GM21737 (cell line): ENCODE measurements around the gene MS4A15.
"Not testable (repeated sequence)": the region's sequence is repeated elsewhere in the genome, so short reads cannot be mapped to it uniquely, and the experiment has no call there.

ENCODE experiments used
- ATAC-seq: cut with Tn5 transposase; IDR thresholded peaks from one replicate; pipeline ENCODE4 v1.9.1; 2021; ENCODE audit warnings: mild to moderate bottlenecking, moderate library complexity; ENCODE audit not compliant: unreplicated experiment

Gene MS4A15

DNA sequence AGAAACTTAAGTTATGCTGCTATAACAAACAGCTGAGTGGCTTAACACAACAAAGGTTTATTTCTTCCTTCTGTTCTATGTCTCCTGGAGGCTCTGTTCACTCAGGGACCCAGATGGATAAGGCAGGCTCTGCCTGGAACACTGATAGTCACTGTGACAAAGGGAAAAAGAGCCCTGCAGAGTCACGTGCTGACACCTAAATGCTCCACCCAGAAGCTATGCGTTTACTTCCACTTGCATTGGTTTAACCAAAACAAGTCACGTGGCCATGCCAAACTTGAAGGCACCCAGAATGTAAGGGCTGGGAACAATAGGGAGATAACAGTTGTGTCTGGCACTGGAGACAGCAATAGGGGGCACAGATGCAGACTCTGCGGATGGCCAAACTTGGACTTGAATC, 3.4 kb upstream of the MS4A15 start:
- no peak for ATAC-seq

DNA sequence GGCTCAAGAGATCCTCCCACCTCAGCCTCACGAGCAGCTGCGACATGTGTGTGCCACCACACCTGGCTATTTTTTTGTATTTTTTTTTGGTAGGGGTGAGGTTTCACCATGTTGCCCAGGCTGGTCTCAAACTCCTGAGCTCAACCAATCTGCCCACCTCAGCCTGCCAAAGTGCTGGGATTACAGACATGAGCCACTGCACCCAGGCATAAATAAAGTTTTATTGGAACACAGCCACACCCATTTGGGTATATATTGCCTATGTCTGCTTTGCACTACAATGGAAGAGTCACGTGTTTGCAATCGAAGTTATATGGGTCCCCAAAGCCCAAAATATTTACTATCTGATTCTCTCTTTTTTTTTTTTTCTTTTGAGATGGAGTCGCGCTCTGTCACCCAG, 1.8 kb upstream of the MS4A15 start:
- no peak for ATAC-seq

DNA sequence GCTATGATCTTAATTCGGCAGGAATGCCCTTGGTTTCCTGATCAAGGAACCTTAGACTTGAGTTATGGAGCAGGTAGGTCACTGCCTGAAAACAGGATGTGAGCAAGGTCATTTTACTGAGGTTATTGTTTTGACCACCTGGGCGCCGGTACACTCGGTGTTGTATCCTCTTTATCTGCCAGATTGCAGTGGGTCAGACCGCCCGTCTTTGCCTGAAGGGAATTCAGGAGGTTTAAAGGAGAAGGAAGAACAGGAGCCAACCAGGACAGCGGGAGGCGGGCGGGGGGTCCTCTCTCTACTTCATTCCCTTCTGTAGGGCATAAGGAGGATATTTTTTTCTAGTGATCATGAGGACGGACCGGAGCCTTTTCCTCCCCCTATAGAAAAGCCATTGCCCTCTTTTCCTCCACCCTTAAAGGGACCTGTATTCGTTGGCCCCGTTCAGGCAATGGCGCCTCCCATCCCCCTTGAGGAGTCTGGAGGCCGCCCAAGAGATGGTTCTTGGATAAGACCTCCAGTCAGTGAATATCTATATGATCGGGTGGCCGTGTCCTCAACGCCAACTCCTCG, 649 bp downstream of the MS4A15 start:
- ATAC-seq, result no peak

DNA sequence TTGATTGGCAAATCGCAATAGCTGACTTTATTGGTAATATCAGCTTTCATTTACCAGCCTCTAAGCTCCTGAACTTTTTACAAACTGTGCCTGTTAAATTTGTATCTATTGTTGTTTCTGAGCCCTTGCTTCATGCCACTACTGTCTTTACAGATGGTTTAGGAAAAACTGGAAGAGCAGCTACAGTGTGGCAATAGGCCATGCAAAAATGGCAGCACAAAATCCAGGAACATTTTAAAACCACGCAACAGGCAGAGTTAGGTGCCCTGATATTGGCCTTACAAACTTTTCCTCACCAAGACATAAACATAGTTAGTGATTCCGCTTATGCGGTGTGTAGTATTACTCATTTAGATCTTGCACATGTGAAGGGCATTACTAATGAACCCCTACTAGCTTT, 2.0 kb downstream of the MS4A15 start:
- ATAC-seq, result not testable (repeated sequence)

DNA sequence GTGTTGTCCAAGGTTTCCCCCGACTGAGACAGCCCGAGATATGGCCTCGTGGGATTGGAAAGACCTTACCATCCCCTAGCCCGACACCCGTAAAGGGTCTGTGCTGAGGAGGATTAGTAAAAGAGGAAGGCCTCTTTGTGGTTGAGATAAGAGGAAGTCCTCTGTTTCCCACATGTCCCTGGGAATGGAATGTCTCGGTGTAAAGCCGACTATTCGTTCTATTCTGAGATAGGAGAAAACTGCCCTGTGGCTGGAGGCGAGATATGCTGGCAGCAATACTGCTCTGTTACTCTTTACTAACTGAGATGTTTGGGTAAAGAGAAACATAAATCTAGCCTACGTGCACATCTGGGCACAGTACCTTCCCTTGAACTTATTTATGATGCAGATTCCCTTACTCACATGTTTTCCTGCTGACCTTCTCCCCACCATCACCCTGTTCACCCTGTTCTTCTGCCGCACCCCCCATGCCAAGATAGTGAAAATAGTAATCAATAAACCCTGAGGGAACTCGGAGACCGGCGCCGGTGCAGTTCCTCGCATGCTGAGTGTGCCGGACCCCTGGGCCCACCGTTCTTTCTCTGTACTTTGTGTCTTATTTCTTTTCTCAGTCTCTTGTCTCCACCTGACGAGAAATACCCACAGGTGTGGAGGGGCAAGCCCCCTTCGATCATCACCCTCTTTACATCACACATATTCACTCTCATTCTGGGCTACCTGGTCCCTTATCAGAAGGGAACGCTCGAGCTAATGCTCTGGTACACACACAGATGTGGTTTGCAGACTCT, 3.0 kb downstream of the MS4A15 start:
- not testable (repeated sequence) for ATAC-seq

DNA sequence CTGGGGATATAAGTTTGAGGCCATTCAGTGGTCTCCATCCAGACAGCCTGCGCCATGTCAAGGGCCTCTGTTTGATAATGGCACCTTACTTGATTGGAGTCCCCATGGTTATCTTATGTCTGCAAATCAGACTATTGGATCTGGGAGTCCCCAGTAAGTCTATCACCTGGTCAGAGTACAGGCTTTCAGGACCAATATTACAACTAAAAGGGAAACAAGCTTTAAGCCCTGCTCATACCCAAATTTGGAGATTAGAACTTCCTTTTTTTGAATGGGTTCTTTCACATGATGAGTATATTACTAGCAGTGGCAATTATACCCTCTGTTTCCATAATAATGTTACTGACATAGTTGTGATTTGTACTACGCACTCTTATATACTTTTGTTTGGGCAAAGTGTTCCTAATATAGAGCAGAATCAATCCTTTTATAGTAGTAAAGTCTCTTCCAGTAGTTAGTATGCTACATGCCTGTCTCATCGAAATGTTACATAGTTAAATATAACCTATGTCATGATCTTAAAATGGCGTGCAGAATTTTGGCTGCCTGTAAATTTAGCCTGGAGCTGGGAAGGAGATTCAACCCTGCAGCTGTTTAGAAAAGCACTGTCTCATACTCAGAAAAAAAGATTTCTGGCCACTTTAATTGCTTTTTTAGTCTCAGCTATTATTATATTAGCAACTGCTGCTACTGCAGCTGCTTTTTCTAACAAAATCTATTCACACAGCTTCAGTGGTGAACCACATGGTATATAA, 4.9 kb downstream of the MS4A15 start:
- ATAC-seq, result no peak

DNA sequence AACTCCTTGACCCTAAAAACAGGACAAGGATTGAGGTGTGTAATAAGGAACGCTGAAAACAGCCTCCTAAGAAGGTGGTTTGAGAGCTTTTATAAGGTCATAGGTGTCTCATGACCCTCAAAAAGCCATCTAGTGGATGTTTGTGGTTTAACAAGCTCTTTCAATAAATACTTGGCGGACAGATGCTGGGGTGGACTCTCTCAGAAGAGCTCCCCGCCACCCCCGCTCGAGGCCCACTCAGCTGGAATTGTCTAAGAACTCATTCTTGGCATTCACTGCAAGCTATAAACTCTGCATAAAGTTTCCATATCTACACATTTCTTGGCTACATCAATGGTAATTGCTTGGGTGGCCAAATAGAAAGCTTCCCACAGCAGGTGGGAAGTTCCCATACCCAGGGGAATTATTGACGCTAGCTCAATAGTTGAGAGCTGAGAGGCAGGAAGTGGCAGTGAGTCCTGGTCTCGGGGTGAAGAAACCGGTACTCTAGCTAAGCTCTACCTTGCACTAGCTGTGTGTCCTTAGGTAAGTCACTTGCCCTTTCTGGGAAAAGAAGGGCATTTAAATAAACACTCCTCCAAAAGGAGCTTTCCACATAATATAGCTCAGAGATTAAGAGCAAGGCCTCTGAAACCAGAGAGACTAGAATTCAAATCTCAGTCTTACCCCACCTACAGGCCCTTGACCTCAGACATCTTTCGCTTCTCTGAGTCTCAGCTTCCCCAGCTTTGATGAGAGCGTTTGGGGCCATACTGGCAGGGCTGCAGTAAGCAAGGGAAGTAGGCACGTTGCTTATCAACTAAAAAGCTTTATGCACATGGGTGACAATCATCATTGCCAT, 6.4 kb downstream of the MS4A15 start:
- peak; percentile 66 for ATAC-seq

DNA sequence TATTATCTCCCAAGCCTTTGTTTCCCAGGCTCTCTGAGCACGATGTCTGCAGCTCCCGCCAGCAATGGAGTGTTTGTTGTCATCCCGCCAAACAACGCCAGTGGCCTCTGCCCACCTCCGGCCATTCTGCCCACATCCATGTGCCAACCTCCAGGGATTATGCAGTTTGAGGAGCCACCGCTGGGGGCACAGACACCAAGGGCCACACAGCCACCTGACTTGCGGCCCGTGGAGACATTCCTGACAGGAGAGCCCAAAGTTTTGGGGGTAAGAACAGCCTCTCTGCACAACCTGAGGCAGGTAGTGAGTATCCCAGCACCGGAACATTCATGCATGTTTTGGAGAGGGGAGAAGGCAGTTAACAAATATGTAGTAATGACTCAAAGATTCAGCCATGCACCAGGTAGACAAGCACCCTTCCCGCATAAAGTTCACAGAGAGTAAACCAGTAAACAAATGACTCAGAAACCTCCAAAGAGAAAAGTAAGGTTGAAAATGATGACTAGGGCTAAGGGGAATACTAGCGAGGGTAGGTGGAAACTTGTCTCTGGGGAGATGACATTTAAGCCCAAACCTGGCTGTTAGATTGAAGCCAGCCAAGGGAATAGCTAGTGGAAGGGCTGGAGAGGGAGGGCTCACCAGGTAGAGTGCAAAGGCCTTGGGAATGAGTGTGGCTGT, 7.2 kb downstream of the MS4A15 start:
- ATAC-seq, result no peak

DNA sequence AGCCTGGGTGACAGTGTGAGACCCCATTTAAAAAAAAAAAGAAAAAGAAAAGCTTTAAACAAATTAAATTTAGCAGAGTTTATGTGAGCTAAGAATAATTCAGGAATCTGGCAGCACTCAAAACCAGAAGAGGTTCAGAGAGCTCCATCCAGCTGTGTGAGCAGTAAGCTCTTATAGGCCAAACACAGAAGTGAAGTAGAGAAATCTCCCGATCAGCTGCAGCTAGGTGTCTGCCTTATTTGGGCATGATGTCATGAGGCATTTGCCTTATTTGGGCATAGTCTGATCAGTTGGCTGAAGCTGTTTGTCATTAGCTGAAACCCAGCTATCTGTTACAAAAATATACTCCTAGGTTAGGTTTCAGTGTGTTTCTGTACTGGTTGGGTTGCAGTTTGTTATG, 8.2 kb downstream of the MS4A15 start:
- ATAC-seq, result peak; percentile 42

DNA sequence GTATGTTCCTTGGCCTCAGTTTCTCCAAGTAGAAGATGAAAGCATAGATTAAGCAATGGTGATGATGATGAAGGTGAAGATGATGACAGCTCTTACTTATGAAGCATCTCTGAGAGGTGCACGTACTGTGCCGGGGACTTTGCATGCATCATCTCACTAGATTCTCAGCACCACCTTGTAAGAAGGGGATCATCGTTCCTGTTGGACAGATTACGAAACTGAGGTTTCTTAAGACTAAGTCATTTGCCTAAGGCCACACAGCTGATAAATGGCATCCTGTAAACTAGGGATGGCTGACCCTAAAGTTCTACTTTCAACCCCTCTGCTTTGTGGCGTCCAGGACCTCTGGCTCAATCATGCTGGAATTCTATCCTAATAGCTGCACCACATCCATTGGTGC, 8.7 kb downstream of the MS4A15 start:
- no peak for ATAC-seq

DNA sequence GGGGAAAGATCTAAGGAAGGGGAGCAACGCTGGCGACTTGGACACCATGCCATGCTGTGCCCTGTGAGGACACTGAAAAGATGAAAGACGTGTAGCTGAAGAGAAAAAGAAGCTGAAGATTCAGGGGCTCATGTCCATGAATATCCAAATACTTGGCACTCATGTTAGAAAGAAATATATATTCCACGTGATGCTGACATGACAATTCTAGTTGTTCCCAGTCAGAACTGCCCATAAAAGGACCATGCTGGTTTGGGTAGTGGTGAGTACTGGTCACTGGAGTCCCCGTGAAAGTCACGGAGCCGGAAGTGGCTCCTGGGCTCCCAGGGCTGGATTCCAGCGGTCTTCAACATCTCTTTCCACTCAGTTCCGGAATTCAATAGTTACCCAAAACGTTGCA, 9.9 kb downstream of the MS4A15 start:
- no peak for ATAC-seq

DNA sequence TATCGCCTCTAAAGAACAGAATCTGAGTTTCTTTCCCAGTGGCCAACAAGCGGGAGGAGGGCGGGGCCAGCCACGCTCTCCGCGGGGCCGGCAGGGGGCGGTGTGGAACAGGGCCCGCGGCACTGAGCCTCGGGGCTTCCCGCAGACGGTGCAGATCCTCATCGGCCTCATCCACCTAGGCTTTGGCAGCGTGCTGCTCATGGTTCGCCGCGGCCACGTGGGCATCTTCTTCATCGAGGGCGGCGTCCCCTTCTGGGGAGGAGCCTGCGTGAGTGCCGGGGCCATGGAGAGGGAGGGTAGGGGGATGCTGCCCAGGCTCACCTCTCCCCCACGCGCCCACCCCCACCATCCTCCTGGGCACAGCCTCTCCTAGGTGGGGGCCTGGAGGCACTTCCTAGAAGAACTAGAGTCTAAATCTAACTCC, 10.7 kb downstream of the MS4A15 start:
- ATAC-seq, result no peak

DNA sequence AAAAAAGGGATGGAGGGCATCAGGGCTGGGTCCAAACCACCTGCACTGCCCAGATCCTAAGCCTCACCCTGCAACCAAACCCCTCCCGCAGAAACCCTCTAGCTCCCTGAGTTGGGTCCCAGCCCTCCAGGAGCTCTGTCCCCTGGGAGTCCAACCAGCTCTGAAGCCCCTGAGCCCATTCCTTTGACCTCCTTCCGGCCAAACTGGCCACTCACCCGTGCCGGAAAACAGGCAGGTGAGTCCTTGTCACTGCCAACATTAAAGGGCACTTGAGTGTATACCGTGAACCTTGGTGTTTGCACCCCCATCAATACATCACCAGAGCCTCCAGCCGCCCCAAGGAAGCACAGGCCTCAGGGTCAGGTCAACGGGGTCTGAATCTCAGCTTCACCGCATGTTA, 11.5 kb downstream of the MS4A15 start:
- no peak for ATAC-seq

DNA sequence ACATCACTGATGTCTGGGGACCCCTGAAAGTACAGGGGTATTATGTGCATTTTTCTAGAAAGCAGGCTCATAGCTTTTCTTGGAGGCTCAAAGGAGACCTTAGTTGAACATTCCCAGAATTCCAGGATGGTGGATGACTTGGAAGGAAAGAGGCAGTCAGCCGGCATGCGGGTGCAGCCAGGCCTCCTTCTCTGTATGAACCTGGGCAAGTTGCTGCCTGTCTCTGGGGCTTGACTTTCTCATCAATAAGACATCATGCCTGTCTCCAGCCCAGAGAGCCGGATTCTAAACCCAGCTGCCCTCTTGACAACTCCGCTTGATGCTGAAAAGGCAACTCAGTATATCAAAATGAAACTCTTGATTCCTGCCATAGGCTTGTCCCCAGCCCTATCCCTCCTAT, 12.6 kb downstream of the MS4A15 start:
- no peak for ATAC-seq

DNA sequence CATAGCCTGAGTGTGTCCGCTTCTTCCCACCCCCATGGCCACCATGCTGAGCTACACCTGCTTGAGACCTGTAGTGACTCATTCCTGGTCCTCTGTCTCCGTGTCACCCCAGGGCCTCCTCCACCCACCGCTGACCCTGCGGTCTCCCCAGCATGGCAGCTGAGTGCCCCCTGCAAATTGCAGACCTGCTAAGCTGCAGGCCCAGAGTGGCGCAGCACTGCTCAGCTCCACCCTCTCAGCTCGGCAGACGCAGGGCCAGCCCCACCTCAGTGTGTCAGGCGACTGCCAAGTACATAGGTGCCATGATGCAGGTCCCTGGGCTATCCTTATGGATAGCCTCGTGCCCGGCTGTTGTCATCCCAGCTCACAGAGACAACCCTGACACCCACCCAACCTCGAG, 13.1 kb downstream of the MS4A15 start:
- ATAC-seq, result no peak

DNA sequence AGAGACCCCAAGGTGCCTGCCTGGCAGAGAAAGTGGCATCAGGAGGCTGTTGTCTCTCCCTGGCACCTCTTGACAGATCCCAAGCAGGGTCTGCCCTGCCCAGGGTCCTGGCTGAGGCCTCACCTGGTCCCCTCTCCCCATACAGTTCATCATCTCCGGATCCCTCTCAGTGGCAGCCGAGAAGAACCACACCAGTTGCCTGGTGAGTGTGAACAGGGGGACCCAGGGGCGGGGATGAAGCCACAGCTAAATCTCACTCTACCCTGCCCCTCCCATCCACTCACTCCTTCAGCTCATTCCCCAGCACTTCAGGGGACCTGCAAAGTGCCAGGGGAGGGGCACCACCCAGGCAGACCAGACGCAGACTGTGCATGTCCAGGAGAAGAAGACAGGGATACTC, 14.5 kb downstream of the MS4A15 start:
- no peak for ATAC-seq

DNA sequence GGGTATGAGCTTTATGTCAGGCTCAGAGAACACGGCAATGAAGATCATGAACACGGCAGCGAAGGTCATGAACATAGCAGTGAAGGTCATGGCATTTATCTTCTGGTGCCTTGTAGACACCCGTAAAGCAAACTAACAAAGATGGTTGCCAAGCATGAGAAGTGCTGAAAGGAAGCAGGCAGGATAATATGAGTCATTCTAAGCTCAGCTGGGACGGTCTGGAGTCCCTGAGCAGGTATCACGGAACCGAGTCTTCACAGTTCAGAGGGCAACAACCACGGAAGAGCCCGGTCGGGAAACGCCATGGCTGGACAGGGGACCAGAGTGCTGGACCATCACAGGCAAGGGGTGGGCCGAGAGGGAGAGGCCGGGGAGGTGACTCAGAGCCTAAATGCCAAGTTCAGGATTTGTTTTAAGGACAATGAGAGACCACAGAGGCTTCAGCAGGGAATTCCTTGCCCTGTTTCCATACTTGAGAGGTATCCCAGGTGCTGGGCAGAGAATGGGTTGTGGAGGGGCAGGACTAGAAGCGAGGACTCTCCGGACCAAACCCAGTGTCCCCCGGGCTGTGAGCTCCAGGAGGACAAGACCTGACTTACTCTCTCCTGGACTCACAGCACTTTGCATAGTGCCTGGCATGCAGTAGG, 15.3 kb downstream of the MS4A15 start:
- ATAC-seq, result no peak

DNA sequence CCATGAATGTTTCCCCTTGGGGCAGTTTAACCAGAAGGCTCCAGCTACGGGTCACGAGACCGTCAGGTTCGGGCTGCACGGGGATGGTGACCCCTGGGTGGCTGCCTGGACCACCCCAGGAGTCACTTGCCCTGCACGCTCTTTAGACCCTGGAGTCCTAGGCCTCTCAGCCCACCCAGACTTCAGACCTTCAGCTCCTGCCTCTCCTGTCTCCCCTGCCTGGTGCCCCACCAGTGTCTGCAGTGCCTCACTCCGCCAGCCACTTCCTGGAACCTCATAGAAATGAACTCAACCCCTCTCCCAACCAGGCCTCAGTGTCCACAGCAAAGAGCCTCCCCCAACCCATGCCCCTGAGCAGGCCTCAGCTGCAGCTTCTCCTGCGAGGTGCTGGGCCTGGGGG, 16.0 kb downstream of the MS4A15 start:
- ATAC-seq, result no peak

DNA sequence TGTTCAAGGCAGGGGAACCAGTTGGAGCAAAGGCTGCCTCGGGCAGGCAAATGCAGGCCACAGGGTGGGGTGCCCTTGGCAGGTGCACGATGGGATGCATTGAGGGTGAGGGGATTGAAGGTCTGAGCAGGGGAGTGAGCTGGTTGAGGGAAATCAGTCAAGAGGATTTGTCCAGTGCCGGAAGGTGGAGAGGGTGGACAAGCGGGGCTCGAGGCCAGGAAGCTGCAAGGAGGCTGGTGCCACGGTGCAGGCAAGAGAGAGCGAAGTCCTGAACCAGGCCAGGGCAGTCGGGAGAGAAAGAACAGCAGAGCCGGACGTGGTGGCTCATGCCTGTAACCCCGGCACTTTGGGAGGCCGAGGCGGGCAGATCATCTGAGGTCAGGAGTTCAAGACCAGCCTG, 18.1 kb downstream of the MS4A15 start:
- ATAC-seq, result no peak

DNA sequence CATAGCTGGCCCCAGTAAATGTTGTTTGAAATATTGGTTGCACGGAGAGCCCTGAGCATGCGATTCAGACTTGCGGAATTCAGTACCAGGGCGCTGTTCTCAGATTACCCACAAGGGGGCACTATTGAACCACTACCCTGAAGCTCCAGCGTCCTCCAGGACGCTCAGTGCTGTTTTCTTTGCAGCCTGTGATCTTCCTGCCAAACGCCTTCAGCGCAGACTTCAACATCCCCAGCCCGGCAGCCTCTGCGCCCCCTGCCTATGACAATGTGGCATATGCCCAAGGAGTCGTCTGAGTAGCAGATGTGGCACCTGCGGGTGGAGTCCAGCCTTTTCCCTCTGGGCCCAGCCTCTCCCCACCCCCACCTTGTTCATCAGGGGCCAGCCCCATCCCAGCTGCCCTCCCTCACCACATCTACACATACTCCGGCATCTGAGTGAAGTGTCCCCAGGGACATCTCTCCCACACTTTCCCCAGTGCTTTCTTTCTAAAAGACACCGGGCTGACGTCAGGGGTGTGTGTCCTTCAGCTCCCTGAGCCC, 18.8 kb downstream of the MS4A15 start:
- peak; percentile 74 for ATAC-seq
